NT2/D1 (cell line): ENCODE data around the gene CDON.

Experiments
- SUZ12 ChIP-seq: IDR thresholded peaks from 2 replicates; pipeline ENCODE4 v1.6.1; 2011; ENCODE audit not compliant: insufficient read length, insufficient read depth; ENCODE audit errors: extremely low read depth
- YY1 ChIP-seq: IDR thresholded peaks from 2 replicates; pipeline ENCODE4 v1.6.1; 2011; ENCODE audit not compliant: insufficient read length, insufficient read depth
- ZNF274 ChIP-seq: IDR thresholded peaks from 2 replicates; pipeline ENCODE4 v1.6.1; 2011; ENCODE audit warnings: mild to moderate bottlenecking, low read depth, low read length

GRCh38 chr11:126012852-126013251 is 49.8 kb downstream of the CDON start:
- TF ChIP-seq YY1: no peak
- TF ChIP-seq ZNF274: no peak
- TF ChIP-seq SUZ12: no peak
